Upper lobe of left lung (tissue), 4 donors: Measurements from ENCODE around the gene RUFY3.

Experiments used
- EP300 ChIP-seq, 4 donors: sonication (generic); formaldehyde crosslinking; IDR thresholded peaks; one replicate each; pipeline ENCODE4 v1.5.1; 2017; ENCODE audit warnings: antibody characterized with exemption in 4 of 4, control low read depth in 2 of 4
- POLR2A ChIP-seq, 4 donors: fragments of 450-650 bp; IDR thresholded peaks; one replicate each; pipeline ENCODE4 v1.5.1; 2016 to 2017; ENCODE audit warnings: antibody characterized with exemption in 4 of 4, mild to moderate bottlenecking in 2 of 4
- POLR2AphosphoS5 ChIP-seq, 2 donors: sonication (generic); formaldehyde crosslinking; IDR thresholded peaks; one replicate each; pipeline ENCODE4 v1.5.1; 2017; ENCODE audit warnings: antibody characterized with exemption in 2 of 2
- TF ChIP-seq, protein P1 (sequence below), 6 experiments: fragments of 450-650 bp in 4 of 6; fragments of 200-600 bp in 2 of 6; sonication (generic) in 2 of 6; IDR thresholded peaks; one replicate each; pipeline ENCODE4 v1.5.1; 2016 to 2019; ENCODE audit warnings: antibody characterized with exemption in 6 of 6

DNA sequence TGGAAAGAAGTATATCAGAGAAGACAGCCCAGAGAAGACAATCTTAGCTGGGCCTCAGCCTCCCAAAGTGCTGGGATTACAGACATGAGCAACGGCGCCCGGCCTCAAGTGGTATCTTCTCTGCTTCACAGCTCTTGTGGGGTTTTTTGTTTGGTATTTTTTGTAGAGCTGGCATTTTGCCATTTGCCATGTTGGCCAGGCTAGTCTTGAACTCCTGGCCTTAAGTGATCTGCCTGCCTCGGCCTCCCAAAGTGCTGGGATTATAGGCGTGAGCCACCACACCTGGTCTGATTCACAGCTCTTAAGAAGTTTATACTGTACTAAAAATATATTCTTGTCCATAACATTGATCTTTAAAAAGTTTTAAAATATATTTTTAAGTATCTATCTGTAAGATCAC is 21.1 kb upstream of the RUFY3 start:
- TF ChIP-seq, protein P1, sequence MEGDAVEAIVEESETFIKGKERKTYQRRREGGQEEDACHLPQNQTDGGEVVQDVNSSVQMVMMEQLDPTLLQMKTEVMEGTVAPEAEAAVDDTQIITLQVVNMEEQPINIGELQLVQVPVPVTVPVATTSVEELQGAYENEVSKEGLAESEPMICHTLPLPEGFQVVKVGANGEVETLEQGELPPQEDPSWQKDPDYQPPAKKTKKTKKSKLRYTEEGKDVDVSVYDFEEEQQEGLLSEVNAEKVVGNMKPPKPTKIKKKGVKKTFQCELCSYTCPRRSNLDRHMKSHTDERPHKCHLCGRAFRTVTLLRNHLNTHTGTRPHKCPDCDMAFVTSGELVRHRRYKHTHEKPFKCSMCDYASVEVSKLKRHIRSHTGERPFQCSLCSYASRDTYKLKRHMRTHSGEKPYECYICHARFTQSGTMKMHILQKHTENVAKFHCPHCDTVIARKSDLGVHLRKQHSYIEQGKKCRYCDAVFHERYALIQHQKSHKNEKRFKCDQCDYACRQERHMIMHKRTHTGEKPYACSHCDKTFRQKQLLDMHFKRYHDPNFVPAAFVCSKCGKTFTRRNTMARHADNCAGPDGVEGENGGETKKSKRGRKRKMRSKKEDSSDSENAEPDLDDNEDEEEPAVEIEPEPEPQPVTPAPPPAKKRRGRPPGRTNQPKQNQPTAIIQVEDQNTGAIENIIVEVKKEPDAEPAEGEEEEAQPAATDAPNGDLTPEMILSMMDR (IDR thresholded peaks at IDR 0.05), result no peak
- no peak for TF ChIP-seq POLR2AphosphoS5 (IDR thresholded peaks at IDR 0.05)
- TF ChIP-seq POLR2A (IDR thresholded peaks at IDR 0.05), result no peak
- no peak for TF ChIP-seq EP300 (IDR thresholded peaks at IDR 0.05)
